ENCODE data around the gene NTHL1. TPM values are rescaled to one million over a fixed set of nuclear protein-coding genes. Genes with fewer than 3 reads are reported as not detected.

NTHL1 gene
- total and polyA plus RNA-seq, 9 of the 15 experiments (the other 6 are each of a cell fraction or from before 2014, with no cell fraction given) = 1.1 to 58.8 (median 17.6) TPM

DNA sequence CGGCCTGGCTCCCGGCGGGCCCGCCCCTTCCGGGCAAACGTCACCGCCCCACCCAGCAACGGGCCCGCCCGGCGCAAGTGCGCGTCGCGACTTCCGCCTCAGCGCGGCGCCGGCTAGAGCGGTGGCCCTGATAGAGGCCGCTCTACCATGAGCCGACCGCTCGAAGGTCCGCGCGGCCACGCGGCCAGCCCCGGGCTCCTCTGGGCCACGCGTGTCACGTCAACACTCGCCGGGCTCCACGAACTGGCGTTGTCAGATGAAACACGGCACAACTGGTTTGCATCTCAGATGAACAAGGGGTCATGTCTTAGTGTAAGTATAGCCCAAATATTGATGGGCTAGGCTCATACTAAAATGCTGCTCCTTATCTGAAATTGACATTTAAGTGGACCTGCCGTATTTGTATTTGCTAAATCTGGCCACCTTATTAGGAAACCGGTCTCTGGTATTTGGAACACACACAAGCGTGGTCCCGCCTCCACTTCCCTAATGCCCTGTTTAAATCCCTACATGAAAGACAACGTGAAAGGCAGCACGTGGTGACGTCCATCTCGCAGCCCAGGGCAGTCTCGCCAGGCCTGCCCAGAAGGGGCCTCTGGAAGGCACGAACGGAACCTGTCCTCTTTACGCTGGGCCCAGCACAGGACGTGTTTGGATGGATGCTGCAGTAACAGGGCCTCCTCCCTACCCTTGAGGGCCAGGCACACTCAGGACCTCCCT lies 37.7 kb downstream of the NTHL1 start, which contains the start of gene ZNF598 (continued):
- TF ChIP-seq, protein P1, sequence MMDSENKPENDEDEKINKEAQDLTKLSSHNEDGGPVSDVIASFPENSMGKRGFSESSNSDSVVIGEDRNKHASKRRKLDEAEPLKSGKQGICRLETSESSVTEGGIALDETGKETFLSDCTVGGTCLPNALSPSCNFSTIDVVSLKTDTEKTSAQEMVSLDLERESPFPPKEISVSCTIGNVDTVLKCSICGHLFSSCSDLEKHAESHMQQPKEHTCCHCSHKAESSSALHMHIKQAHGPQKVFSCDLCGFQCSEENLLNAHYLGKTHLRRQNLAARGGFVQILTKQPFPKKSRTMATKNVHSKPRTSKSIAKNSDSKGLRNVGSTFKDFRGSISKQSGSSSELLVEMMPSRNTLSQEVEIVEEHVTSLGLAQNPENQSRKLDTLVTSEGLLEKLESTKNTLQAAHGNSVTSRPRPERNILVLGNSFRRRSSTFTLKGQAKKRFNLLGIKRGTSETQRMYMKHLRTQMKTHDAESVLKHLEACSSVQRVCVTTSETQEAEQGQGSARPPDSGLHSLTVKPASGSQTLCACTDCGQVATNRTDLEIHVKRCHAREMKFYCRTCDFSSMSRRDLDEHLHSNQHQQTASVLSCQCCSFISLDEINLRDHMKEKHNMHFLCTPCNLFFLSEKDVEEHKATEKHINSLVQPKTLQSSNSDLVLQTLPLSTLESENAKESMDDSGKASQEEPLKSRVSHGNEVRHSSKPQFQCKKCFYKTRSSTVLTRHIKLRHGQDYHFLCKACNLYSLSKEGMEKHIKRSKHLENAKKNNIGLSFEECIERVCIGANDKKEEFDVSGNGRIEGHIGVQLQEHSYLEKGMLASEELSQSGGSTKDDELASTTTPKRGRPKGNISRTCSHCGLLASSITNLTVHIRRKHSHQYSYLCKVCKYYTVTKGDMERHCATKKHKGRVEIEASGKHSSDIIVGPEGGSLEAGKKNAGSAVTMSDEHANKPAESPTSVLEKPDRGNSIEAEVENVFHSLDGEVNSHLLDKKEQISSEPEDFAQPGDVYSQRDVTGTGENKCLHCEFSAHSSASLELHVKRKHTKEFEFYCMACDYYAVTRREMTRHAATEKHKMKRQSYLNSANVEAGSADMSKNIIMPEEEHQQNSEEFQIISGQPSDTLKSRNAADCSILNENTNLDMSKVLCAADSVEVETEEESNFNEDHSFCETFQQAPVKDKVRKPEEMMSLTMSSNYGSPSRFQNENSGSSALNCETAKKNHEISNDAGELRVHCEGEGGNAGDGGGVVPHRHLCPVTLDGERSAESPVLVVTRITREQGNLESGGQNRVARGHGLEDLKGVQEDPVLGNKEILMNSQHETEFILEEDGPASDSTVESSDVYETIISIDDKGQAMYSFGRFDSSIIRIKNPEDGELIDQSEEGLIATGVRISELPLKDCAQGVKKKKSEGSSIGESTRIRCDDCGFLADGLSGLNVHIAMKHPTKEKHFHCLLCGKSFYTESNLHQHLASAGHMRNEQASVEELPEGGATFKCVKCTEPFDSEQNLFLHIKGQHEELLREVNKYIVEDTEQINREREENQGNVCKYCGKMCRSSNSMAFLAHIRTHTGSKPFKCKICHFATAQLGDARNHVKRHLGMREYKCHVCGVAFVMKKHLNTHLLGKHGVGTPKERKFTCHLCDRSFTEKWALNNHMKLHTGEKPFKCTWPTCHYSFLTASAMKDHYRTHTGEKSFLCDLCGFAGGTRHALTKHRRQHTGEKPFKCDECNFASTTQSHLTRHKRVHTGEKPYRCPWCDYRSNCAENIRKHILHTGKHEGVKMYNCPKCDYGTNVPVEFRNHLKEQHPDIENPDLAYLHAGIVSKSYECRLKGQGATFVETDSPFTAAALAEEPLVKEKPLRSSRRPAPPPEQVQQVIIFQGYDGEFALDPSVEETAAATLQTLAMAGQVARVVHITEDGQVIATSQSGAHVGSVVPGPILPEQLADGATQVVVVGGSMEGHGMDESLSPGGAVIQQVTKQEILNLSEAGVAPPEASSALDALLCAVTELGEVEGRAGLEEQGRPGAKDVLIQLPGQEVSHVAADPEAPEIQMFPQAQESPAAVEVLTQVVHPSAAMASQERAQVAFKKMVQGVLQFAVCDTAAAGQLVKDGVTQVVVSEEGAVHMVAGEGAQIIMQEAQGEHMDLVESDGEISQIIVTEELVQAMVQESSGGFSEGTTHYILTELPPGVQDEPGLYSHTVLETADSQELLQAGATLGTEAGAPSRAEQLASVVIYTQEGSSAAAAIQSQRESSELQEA (IDR thresholded peaks at IDR 0.05; ENCODE audit: low read depth) = no peak
- 0 out of 2 replicates have a peak, but pooled peaks have one; percentile 31 for TF ChIP-seq DPF2 (IDR thresholded peaks at IDR 0.05)
- no peak for TF ChIP-seq ZBTB26 (CRISPR knock-in tag; IDR thresholded peaks at IDR 0.05)
- TF ChIP-seq JUNB (CRISPR knock-in tag; conservative IDR thresholded peaks at IDR 0.05) = no peak
- TF ChIP-seq ILK (tag; IDR thresholded peaks at IDR 0.05; ENCODE audit: borderline replicate concordance, low read depth) = no peak
- TF ChIP-seq RAD51 (IDR thresholded peaks at IDR 0.05; ENCODE audit: borderline replicate concordance, low read depth) = 0 out of 2 replicates have a peak, but pooled peaks have one; percentile 13
- no peak for TF ChIP-seq ZNF561 (CRISPR knock-in tag; conservative IDR thresholded peaks at IDR 0.05)
- TF ChIP-seq PTRF (tag; IDR thresholded peaks at IDR 0.05) = no peak
- TF ChIP-seq ZNF140 (CRISPR knock-in tag; IDR thresholded peaks at IDR 0.05) = no peak
- TF ChIP-seq, protein P2, sequence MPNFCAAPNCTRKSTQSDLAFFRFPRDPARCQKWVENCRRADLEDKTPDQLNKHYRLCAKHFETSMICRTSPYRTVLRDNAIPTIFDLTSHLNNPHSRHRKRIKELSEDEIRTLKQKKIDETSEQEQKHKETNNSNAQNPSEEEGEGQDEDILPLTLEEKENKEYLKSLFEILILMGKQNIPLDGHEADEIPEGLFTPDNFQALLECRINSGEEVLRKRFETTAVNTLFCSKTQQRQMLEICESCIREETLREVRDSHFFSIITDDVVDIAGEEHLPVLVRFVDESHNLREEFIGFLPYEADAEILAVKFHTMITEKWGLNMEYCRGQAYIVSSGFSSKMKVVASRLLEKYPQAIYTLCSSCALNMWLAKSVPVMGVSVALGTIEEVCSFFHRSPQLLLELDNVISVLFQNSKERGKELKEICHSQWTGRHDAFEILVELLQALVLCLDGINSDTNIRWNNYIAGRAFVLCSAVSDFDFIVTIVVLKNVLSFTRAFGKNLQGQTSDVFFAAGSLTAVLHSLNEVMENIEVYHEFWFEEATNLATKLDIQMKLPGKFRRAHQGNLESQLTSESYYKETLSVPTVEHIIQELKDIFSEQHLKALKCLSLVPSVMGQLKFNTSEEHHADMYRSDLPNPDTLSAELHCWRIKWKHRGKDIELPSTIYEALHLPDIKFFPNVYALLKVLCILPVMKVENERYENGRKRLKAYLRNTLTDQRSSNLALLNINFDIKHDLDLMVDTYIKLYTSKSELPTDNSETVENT (CRISPR knock-in tag; IDR thresholded peaks at IDR 0.05) = peak; percentile 92
- no peak for TF ChIP-seq FOXA3 (CRISPR knock-in tag; conservative IDR thresholded peaks at IDR 0.05 in 1 of 2, IDR thresholded peaks at IDR 0.05 in 1 of 2)
- TF ChIP-seq NKRF (IDR thresholded peaks at IDR 0.05; ENCODE audit: borderline replicate concordance) = peak; percentile 93
- peak; percentile 37; the same call in 1 of the 2 replicates for TF ChIP-seq E2F3 (CRISPR knock-in tag; IDR thresholded peaks at IDR 0.05)

Measured in K562 (cell line).